ENCODE measurements around the gene PEMT.

- no peak for TF ChIP-seq POLR2A (IDR thresholded peaks at IDR 0.05)
- TF ChIP-seq CTCF (IDR thresholded peaks at IDR 0.05) = peak; percentile 58 to 83 (median 75)
Measured at GRCh38 chr17:17613708-17614114, 22.2 kb upstream of the PEMT start.

Measured in adrenal gland (tissue), 5 donors.